ENCODE measurements around the gene STXBP5.

STXBP5 gene

GRCh38 chr6:147262946-147263345 is 58.7 kb downstream of the STXBP5 start:
- TF ChIP-seq ZFX (IDR thresholded peaks at IDR 0.05) (no peak), CTCF (conservative IDR thresholded peaks at IDR 0.05) (no peak)
- H3K27ac ChIP-seq = no peak overlapping the region

GRCh38 chr6:147266821-147267220 is 62.6 kb downstream of the STXBP5 start:
- H3K27ac ChIP-seq = no peak overlapping the region
- TF ChIP-seq CTCF (conservative IDR thresholded peaks at IDR 0.05) (no peak), ZFX (IDR thresholded peaks at IDR 0.05) (no peak)

- no peak for TF ChIP-seq CTCF (conservative IDR thresholded peaks at IDR 0.05)
- no peak for TF ChIP-seq ZFX (IDR thresholded peaks at IDR 0.05)
- no peak overlapping the region for H3K27ac ChIP-seq
Measured at GRCh38 chr6:147267658-147268057, 63.4 kb downstream of the STXBP5 start.

GRCh38 chr6:147268254-147268653 is 64.0 kb downstream of the STXBP5 start:
- TF ChIP-seq ZFX (IDR thresholded peaks at IDR 0.05) = no peak
- no peak for TF ChIP-seq CTCF (conservative IDR thresholded peaks at IDR 0.05)
- no peak overlapping the region for H3K27ac ChIP-seq

GRCh38 chr6:147274012-147274411 is 69.8 kb downstream of the STXBP5 start:
- no peak for TF ChIP-seq ZFX (IDR thresholded peaks at IDR 0.05)
- TF ChIP-seq CTCF (conservative IDR thresholded peaks at IDR 0.05) = no peak

GRCh38 chr6:147274776-147275175 is 70.6 kb downstream of the STXBP5 start:
- TF ChIP-seq ZFX (IDR thresholded peaks at IDR 0.05) (no peak), CTCF (conservative IDR thresholded peaks at IDR 0.05) (no peak)
- H3K27ac ChIP-seq = no peak overlapping the region

More at GRCh38 chr6:147274012-147274411, 69.8 kb downstream of the STXBP5 start:
- no peak overlapping the region for H3K27ac ChIP-seq

- no peak overlapping the region for H3K27ac ChIP-seq
- TF ChIP-seq CTCF (conservative IDR thresholded peaks at IDR 0.05) (no peak), ZFX (IDR thresholded peaks at IDR 0.05) (no peak)
Measured at GRCh38 chr6:147278891-147279290, 74.7 kb downstream of the STXBP5 start.
